ENCODE results near the gene KIF19. TPM values are rescaled to one million over a fixed set of nuclear protein-coding genes. Genes with fewer than 3 reads are reported as not detected.
A peak's percentile ranks its signal among the peaks of the same experiment; 100 is the strongest.

KIF19 gene
- total RNA-seq, 4 donors from 2014 or later = 0.12 to 0.76 TPM; not detected in 2

DNA sequence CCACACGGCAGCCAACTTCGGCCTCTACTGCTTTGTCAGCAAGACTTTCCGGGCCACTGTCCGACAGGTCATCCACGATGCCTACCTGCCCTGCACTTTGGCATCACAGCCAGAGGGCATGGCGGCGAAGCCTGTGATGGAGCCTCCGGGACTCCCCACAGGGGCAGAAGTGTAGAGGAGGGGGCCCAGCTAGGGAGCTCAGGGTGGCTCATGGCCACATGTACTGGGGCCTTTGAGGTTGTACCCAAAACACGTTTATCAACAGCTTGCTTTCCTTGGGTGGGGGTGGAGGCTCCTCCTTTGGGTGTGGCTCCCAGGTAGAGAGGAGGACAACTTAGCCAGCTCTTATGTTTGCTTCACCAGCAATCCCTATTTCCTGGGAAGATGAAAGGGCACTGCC is 46.4 kb downstream of the KIF19 start:
- Histone ChIP-seq H3K36me3 (no peaks in the 10 kb centered on the region), H3K4me1 (peaks cover 0 to 14% (median 6%) of the 10 kb centered on the region in 3 donors), H3K27me3 (peaks cover 0 to 84% (median 0%) of the 10 kb centered on the region in 4 donors), H3K9me3 (no peaks in the 10 kb centered on the region), H3K4me3 (no peak overlapping the region), H3K27ac (no peak overlapping the region)
- 63 to 100% methylated on average over 2 of the region's 9 CpGs for WGBS, 2 donors
- no peak for DNase-seq
- intact Hi-C loops (cut with DNase I) = loop anchor here (10.0 kb wide), 1 partner anchor 122 kb away; no protein-coding TSS in a partner anchor
- TF ChIP-seq, protein P1, sequence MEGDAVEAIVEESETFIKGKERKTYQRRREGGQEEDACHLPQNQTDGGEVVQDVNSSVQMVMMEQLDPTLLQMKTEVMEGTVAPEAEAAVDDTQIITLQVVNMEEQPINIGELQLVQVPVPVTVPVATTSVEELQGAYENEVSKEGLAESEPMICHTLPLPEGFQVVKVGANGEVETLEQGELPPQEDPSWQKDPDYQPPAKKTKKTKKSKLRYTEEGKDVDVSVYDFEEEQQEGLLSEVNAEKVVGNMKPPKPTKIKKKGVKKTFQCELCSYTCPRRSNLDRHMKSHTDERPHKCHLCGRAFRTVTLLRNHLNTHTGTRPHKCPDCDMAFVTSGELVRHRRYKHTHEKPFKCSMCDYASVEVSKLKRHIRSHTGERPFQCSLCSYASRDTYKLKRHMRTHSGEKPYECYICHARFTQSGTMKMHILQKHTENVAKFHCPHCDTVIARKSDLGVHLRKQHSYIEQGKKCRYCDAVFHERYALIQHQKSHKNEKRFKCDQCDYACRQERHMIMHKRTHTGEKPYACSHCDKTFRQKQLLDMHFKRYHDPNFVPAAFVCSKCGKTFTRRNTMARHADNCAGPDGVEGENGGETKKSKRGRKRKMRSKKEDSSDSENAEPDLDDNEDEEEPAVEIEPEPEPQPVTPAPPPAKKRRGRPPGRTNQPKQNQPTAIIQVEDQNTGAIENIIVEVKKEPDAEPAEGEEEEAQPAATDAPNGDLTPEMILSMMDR (IDR thresholded peaks at IDR 0.05) = no peak
- TF ChIP-seq POLR2A (IDR thresholded peaks at IDR 0.05) = no peak

DNA sequence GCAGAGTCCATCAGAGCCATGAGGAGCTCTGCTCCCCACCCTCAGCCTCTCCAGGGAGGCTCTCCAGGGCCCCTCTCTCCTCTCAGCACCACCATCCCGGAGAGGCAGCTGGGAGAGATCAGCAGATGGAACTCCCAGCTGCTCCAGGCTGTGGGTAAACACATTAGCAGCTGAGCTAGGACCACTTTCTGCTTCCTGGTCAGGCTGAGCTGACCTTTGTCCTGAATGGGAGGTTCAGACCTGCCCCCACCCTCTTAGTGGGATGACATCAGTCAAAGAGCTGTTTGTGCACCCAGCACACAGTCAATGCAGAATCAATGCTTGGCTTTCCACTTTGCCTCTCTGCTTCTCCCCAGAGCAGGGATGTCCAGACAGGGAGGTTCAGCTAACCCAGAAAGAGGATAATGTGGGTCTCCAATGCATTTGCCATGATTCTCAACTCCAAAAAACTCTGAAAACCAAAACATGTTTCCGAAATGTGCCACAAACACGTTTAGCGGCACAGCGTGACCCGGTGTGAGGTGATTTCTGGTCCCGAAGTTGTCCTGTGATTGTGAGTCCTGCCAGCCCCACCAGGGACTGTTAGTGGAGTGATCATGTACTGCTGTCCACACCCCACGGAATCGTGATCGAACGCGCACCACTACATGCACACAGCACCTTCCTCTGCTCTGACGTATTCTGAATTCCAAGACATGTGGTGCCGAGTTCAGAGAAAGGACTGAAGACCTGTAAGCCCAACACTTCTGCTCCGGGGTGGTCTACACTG is 48.0 kb downstream of the KIF19 start:
- H3K36me3 ChIP-seq = no peaks in the 10 kb centered on the region
- intact Hi-C loops (cut with DNase I) = loop anchor here (10.0 kb wide), 1 partner anchor 121 kb away; no protein-coding TSS in a partner anchor
- peaks cover 0 to 82% (median 0%) of the 10 kb centered on the region in 4 donors for H3K27me3 ChIP-seq
- H3K4me3 ChIP-seq = no peak overlapping the region
- H3K9me3 ChIP-seq = no peaks in the 10 kb centered on the region
- no peak overlapping the region for H3K27ac ChIP-seq
- H3K4me1 ChIP-seq = peaks cover 0 to 8% (median 0%) of the 10 kb centered on the region in 3 donors
- TF ChIP-seq, protein P1 (IDR thresholded peaks at IDR 0.05) = no peak
- TF ChIP-seq POLR2A (IDR thresholded peaks at IDR 0.05) = no peak
- no peak for DNase-seq
- 72 to 76% methylated on average over 7 to 8 of the region's 15 CpGs for WGBS, 2 donors

DNA sequence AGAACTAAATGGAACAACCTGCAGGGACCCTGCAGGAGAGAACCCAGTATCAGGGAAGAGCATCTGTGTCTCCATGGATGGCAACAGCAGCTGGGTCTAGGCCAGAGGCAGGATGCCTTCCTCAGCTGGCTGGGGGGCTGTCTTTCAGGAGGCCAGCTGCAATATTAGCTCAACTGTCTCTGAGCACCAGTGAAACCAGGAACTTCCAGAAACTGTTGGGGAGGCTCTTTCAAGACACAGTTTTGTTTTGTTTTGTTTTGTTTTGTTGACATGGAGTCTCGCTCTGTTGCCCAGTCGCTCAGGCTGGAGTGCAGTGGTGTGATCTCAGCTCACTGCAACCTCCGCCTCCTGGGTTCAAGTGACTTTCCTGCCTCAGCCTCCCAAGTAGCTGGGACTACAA is 48.8 kb downstream of the KIF19 start:
- WGBS, 2 donors = 73 to 92% methylated on average over 2 to 3 of the region's 3 CpGs
- peaks cover 0 to 74% (median 0%) of the 10 kb centered on the region in 4 donors for H3K27me3 ChIP-seq
- peaks cover 5 to 12% (median 7%) of the 10 kb centered on the region in 3 donors for H3K4me1 ChIP-seq
- TF ChIP-seq, protein P1 (IDR thresholded peaks at IDR 0.05) = no peak
- no peak for TF ChIP-seq POLR2A (IDR thresholded peaks at IDR 0.05)
- H3K9me3 ChIP-seq = no peaks in the 10 kb centered on the region
- intact Hi-C loops (cut with DNase I) = loop anchor here (10.0 kb wide), 1 partner anchor 120 kb away; no protein-coding TSS in a partner anchor
- no peak for DNase-seq
- no peaks in the 10 kb centered on the region for H3K36me3 ChIP-seq
- H3K27ac ChIP-seq = no peak overlapping the region
- H3K4me3 ChIP-seq = no peak overlapping the region

DNA sequence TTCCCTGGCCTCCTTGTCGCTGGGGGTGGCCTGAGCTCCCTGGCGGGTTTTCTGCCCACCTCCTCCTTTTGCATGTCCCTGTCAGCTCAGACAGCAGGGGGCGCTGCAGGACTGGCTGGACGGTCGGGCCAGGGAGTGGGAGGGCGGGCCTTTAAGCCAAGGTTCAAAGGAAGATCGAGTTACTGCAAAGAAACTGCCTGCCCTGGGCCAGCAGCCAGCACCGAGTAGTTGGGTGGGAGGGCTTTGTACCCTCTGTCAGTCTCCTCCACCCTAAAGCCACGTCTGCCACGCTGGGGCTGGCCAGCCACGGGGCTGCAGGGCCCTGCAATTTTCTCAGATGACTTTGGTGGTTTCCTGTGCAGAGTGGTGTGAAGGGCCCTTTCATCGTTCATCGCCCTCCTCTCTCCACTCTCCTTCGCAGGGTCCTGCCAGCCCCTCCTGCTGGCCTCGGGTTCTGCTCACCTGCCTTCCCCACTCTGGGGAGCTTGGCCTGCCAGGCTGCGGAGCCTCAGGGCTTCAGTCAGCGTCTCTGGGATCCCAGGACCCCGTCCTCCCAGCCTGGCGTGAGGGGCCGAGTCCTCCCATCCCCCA is 53.6 kb downstream of the KIF19 start:
- Histone ChIP-seq H3K4me1 (peaks cover 15 to 30% (median 16%) of the 10 kb centered on the region in 3 donors), H3K36me3 (no peaks in the 10 kb centered on the region), H3K27me3 (peaks cover 0 to 39% (median 0%) of the 10 kb centered on the region in 4 donors), H3K9me3 (no peaks in the 10 kb centered on the region), H3K27ac (peak overlapping the region in 3 of 4 donors; percentile 68 to 77 (median 70)), H3K4me3 (peak overlapping the region in 2 of 4 donors; percentile 8 to 48)
- TF ChIP-seq, protein P1 (IDR thresholded peaks at IDR 0.05) = peak; percentile 90 to 98 (median 96)
- no peak for TF ChIP-seq POLR2A (IDR thresholded peaks at IDR 0.05)
- intact Hi-C loops (cut with DNase I) = loop anchor here (2.0 to 10.0 kb wide), 2 partner anchors 77 to 115 kb away; no protein-coding TSS in a partner anchor
- peak; percentile 44 for DNase-seq
- 0 to 6% methylated on average over 5 to 15 of the region's 20 CpGs for WGBS, 2 donors
